Right renal pelvis (tissue), 4 donors: Measurements from ENCODE around the gene PRDM16. TPM values are rescaled to one million over a fixed set of nuclear protein-coding genes. Genes with fewer than 3 reads are reported as not detected.

Experiments
- DNase-seq, 4 donors: peaks; one replicate each; pipeline ENCODE4 v3.0.0-alpha.2; 2013; ENCODE audit warnings: low read depth in 4 of 4, low spot score in 3 of 4, missing footprints in 1 of 4
- polyA plus RNA-seq, 4 donors: library from polyadenylated mRNA; unstranded; fragments of 120-200 nt; gene quantifications; one replicate each; pipeline ENCODE4 v1.2.1, GENCODE V29; 2013; ENCODE audit not compliant: insufficient read length in 4 of 4

The PRDM16 gene
- polyA plus RNA-seq, 4 donors: 6.0 to 8.1 (median 7.0) TPM

DNA sequence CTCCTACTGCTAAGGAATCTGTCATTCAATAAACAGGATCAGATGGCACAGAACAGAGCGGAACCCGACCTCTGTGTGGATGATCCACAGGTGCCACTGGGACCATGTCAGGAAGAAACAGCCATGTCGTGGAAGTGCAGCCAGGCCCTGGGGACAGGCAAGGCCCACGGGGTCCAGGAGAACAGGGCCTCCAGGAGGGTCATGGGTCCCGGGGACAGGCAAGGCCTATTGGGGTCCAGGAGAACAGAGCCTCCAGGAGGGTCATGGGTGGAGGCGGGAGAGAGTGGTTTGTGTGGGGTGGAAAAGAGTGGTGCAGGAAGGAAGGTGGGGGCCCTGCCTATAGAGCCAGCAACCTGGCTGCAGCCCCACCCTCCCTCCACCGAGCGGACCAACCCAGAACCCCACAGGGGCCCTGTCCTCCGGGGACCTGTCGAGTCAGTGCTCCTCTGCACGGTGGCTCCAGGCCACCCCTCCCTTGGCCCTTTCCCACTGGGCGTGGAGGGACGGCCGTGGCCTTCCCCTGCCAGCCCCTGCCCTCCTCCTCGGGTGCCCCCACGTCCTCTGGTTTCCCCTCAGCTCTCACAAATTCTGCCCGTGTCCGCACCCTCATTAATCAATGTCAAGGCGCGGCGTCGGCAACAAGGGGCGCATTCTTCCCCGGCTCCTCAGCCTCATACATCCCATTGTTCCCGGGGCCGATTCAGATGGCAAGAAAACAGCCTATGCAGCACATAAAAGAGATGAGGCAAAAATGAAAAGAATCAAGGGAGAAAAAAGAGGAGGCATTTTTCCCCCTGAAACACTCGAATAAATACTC lies 146.4 kb downstream of the PRDM16 start:
- DNase-seq: no peak

- DNase-seq: no peak
These were observed 147.0 kb downstream of the PRDM16 start for GRCh38 chr1:3216015-3216391.

DNA sequence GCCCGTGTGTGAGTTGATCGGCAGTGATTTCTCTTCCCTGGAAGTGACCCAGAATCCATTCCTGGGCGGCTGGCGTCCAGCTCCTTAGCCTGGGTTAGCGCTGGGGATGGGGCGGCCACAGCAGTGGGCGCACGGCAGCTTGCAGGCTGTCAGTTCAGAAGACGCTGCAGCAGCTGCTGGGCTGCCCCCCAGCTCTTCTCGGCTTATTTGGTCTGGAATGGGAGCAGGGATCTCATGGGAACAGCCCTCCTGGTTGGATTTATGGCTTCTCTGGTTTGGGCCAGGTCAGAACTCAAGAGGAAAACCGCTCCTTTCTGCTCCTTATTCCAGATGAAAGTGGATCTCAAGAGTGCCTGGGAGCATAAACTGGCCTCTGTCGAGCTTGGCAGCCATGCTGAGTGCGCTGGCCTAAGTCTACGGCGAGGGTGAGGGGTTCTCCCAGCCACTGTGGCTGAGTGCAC lies 148.2 kb downstream of the PRDM16 start:
- DNase-seq: no peak

DNA sequence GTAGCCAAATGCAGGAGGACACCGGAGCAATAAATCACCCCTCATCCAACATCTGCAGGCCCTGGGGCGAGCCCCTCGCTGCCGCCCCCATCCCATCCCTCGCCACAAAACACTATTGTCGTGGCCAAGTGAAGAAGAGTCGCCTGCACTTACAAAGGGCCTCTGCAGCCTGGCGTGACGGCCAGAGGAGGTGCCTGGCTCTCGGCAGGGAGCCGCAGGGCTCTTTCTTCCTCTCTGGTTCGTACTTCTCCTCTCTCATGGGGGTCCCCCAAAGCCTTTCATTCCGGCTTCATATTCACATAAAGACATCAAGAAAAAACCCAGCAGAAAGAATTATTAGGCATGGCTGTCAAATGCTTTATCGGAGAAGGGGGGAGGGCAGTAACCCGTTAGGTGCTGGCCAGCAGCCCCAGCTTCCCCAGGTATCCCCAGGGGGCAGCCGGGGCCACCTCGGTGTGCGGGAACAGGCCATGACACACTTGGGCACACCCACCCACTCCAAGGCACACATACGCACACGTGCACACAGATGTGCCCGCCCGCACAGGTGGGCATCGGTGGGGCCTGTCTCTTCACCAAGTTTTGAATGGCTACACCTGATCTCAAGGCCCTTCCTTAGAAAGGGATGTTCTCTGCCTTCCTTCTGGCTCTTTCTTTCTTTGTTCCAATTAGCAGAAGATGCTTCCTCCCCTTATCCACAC lies 149.1 kb downstream of the PRDM16 start:
- no peak for DNase-seq

- peak in 1 of 4 donors; percentile 31 for DNase-seq
These were observed 150.2 kb downstream of the PRDM16 start for GRCh38 chr1:3219005-3219790.

DNA sequence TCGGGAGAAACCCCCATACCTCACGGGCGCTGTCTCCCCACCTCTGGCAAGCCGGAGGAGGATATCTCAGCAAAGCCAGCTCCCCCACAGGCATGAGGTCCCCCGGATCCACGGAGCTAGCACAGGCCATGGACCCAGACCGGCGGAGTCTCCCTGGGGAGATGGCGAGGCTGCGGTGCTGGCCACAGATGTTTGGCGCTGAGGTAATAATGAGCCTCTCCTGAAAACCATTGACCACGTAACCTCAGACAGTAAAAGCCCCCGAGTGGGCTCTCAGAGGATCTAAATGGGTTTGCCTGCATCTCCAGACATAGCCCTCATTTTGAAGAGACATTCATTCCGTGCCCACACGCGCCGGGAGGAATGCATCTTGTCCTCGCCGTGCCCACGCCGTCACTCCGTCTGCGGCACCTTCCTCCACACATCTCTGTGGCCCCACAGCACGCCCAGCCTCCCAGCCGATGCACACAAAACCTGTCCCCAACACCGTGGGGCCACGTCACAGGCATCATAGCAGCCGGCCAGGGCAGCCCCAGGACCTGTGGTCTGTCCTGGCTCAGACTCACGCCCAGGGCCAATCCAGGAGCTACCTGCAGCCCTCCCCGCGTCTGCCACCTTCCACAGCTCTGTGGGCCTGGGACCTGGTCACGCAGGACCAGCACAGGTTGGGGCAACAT lies 150.9 kb downstream of the PRDM16 start:
- DNase-seq: no peak

- DNase-seq: no peak
These were observed 152.4 kb downstream of the PRDM16 start for GRCh38 chr1:3221112-3222041.

- no peak for DNase-seq
These were observed 153.2 kb downstream of the PRDM16 start for GRCh38 chr1:3222042-3222692.

- DNase-seq: no peak
These were observed 156.7 kb downstream of the PRDM16 start for GRCh38 chr1:3225661-3226060.

- DNase-seq: no peak
These were observed 157.2 kb downstream of the PRDM16 start for GRCh38 chr1:3226191-3226590.

DNA sequence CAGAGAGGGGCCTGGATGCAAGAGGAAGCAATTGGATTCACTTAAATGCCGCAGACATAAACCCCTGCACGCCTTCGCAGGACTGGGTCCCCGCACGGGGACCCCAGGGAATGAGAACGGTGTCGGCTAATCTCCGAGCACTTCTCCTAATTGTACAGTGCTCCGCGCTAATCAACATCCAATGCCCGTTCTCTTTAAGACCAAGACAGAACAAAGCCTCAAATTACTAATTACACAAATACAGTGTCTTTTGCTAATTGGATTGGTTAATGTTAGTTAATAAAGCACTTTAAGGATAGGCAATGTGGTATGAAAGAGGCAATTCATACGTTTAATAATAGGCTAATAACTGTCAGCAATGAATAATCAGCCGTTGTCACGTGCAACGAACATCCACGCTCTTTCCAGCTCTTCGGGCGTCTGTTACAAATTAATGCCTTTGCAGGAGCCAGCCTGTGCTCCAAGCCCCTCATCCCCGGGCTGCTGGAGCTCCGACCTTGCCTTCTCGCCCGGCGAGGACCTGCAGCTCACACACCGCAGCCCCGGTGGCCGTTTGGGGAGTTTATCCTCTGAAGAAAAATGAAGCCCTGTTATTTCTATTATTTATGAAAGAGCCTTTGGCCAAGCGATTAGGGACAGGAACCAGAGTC lies 157.8 kb downstream of the PRDM16 start:
- DNase-seq: no peak

DNA sequence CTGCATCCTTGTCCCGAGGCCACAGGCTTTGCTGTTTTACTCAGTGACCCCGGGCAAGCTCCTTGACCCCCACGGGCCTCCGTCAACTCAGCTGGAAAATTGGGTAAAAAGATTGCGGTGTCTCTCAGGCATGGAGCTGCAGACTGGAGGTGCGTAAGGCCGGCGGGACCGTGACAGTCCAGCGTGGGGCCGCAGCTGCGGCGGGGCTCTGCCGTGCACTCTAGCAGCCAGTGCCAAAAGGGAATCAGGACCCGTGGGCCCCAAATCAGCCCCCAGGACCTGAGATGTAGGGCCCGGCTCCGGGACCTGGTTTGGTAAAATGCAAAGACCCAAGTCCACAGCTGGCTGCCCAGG lies 158.3 kb downstream of the PRDM16 start:
- no peak for DNase-seq

DNA sequence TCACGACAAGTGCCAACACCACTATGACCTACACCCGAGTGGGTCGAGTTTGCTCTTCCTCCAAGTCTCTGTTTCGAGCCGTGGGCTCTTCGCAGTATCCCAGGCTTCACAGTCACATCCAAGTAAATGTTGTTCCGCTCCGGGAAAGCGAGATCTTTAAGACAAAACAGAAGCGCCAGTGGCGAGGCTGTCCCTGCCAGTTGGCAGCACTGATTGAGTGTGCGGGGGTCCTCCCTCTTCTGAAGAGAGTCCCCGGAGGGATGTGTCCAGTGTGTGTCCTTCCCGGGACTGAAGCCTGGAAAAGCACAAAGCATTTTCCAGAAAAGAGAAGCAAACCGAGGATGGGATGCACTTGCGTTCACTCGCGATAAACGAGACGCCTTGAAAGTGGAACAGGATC lies 158.9 kb downstream of the PRDM16 start:
- DNase-seq: no peak

DNA sequence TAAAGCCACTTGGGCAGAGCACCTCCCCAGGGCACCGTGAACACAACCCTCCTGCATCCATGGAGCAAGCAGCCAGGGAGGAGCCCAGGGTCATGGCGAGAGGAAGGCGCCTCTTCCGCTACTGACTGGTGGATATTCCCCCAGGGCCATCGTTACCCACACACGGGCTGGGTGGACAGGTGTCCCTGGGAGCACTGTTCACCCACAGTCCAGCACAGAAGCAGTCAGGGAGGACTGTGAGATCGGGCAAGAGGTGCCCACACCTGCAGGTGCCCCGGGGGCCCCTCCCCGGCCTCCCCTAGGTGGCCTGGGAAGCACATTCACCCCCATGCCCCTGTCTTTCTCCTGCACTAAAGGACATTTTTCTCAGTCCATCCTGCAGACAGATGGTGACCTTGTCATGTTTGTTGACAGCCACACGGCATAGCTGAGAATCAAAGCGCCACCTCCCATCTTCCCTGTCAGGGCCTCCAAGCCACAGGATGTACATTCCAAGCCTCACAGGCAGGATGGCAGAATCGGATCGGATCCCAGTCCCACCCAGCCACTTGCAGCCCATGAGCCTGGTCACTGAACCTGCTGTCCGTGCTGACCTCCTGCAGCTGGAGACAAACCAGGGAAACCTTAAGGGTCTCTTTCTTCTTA lies 160.2 kb downstream of the PRDM16 start:
- no peak for DNase-seq

DNA sequence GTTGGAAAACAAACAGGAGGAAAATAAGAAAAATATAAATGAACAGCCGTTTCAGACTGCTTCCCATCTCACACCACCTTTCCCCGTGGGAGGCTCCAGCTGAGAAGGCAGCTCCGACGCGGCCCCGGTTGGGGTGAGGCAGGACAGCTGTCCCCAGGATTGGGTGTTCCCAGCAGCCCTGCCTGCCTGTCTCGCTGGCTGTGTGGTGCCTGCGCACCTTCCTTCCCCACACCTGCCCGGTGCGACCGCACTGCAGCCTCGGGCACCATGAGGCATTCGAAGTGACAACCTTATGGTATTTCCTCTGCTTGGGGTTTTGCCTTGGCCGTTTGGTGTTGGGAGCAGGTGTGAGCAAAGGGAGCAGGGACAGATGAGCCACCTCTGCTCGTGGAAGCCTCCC lies 161.6 kb downstream of the PRDM16 start:
- no peak for DNase-seq

GRCh38 chr1:3231245-3231644 lies 162.2 kb downstream of the PRDM16 start:
- no peak for DNase-seq

DNA sequence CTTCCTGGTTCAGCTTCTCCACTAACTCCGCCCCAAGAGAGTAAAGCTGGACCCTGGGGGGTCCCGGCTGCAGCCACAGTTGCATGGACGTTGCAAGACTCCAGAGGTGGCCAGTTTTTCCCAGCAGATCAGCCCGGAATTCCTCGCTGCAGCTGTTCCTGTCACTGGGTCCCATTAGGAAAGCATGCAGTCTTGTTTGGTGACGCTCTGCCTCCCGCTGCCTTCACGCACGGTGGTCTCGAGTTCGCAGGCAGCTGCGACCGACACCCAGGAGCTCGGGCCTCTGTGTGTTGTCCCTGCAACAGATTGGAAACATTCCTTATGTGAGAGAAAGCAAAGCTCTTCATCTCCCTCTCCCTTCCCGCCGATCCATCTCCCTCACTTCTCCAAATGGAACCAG lies 162.8 kb downstream of the PRDM16 start:
- no peak for DNase-seq

DNA sequence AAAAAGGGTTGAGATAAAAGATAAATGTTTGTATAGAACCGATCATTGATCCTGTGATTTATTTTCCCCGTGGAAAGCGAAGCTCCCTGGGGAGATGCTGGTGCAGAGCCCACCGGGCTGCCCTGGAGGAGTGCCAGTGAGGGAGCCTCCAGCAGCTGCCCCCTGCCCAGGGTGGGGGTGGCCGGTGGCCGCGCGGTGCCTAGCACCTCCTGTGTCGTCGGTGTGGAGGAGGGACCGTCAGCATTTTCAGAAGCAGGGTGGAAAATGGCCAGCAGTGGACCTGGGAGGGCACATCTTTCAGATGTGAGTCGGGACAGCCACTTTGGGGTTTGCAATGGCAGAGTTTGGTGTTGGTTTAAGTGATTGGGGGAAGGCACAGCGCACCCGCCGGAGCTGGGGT lies 164.0 kb downstream of the PRDM16 start:
- no peak for DNase-seq
